Peyer's patch (tissue), 4 donors: ENCODE data around the gene CES5A.

Experiments used
- CTCF ChIP-seq, 6 experiments: fragments of 450-650 bp in 4 of 6; fragments of 200-600 bp in 2 of 6; sonication (generic) in 1 of 6; IDR thresholded peaks; one replicate each; pipeline ENCODE4 v1.5.1; 2017 to 2019; ENCODE audit warnings: antibody characterized with exemption in 6 of 6, mild to moderate bottlenecking in 3 of 6, moderate library complexity in 1 of 6
- POLR2A ChIP-seq, 2 donors: fragments of 450-650 bp; IDR thresholded peaks; one replicate each; pipeline ENCODE4 v1.5.1; 2017; ENCODE audit warnings: antibody characterized with exemption in 2 of 2, mild to moderate bottlenecking in 2 of 2, moderate library complexity in 2 of 2

- TF ChIP-seq CTCF (IDR thresholded peaks at IDR 0.05): no peak
- no peak for TF ChIP-seq POLR2A (IDR thresholded peaks at IDR 0.05)
Observed at GRCh38 chr16:55873122-55873521, 2.1 kb downstream of the CES5A start.
